Daoy (cell line): ENCODE measurements around the gene NFX1. TPM values are rescaled to one million over a fixed set of nuclear protein-coding genes. Genes with fewer than 3 reads are reported as not detected.
A peak's percentile ranks its signal among the peaks of the same experiment; 100 is the strongest.
"Not testable (repeated sequence)": the region's sequence is repeated elsewhere in the genome, so short reads cannot be mapped to it uniquely, and the experiment has no call there.

Experiments used
- DNase-seq: peaks from one replicate; pipeline ENCODE4 v3.0.0-alpha.2; 2015; ENCODE audit warnings: low read depth
- total RNA-seq: library from RNA; depleted of rRNA; stranded (reverse); fragments of >200 nt; shearing (Covaris generic); gene quantifications from 2 replicates; pipeline ENCODE4 v1.2.3, GENCODE V29; 2014

NFX1 gene
- total RNA-seq, 1 experiment from 2014 or later: 29.1 TPM

DNA sequence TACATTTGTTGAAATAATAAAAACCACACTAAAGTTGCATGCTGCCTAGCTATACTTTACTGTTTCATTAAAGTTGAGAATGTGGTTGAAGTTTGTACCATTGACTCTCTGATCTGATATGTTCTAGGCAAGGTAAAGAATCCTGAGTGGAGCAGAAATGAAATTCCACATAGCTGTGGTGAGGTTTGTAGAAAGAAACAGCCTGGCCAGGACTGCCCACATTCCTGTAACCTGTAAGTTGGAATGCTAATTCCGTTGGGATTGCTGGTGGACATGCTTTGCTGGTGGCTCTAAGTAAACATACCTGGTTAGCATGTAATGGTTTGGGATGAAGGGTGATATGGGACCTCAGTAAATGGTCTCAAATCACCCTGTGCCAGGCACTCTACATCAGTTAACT lies 16.8 kb downstream of the NFX1 start:
- DNase-seq: no peak

GRCh38 chr9:33309903-33310302 lies 19.6 kb downstream of the NFX1 start:
- no peak for DNase-seq

DNA sequence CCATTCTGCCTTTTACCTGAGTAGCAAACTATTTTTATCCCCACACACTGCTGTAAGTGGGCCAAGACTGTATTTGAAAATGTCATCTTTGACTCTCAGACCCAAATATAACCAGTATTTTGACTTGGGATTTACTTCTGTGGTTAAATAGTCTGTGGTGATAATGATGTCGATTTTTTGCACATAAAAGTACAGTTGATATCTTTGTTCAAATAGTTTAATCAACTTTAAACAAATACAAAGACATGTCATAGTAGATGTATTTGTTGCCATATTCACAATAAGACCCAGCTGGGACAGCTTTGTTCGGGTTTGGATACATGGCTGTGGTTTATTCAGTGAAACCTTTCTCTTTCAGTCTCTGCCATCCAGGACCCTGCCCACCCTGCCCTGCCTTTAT lies 20.4 kb downstream of the NFX1 start:
- no peak for DNase-seq

DNA sequence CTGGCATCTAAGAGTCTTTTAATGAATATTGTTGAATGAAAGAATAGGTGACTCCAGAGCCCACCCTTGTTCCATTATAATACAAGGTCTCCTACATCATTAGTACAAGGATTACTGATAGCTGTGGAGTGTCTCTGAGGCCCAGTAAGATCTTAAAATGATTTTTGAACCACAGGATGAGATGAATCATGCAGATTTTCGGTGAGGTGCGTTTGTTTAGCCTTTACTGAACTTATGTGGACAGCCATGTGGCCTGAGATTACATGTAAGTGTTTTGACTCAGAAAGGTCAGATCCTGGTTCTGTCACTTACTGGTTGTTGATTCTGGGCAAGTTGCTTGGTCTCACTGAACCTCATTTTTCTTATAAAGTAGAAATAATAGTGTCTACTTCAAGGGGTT lies 21.6 kb downstream of the NFX1 start:
- no peak for DNase-seq

DNA sequence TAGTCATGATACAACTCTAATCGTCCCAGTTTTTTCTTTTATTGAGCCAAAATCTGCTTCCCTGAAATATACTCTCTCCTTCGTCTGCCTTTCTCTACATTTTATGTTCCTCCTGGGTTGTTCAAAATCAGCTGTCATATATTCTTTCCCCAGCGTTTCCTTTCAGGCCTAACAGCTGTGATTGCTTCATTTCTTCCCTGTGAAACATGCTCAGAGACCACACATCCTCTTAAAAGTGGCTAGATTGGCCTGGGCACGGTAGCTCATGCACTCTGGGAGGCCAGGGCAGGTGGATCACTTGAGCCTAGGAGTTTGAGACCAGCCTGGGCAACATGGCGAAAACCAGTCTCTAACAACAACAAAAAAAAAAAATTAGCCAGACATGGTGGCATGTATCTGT lies 25.1 kb downstream of the NFX1 start:
- no peak for DNase-seq

- DNase-seq: not testable (repeated sequence)
These were observed 26.8 kb downstream of the NFX1 start for GRCh38 chr9:33317136-33317535.

- no peak for DNase-seq
These were observed 27.9 kb downstream of the NFX1 start for GRCh38 chr9:33318225-33318624.

DNA sequence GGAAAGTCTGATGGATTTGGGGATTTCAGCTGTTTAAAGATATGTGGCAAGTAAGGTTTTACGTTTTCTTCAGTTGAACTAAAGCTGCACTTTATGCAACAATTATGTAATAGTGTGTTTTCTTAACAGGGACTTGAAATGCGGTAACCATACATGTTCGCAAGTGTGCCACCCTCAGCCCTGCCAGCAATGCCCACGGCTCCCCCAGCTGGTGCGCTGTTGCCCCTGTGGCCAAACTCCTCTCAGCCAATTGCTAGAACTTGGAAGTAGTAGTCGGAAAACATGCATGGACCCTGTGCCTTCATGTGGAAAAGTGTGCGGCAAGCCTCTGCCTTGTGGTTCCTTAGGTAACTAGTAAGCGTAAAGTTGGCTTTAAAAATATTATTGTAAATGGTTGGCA lies 28.5 kb downstream of the NFX1 start:
- no peak for DNase-seq

DNA sequence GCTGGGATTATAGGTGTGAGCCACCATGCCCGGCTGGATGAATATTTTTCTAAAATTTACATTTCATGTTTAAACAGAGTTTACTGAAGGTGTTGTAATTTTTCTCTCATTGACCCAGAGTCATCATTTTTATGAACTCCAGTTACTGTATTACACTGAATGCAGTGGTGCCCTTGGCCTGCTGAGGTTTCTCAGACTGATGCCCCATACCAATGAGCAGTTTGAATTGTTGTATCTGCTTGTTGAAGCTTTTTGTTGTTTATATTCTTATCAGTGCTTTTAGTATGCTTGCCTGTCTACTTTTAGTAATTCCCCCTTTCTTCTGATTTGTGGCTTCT lies 29.9 kb downstream of the NFX1 start:
- no peak for DNase-seq

GRCh38 chr9:33320568-33321261 lies 30.4 kb downstream of the NFX1 start:
- peak; percentile 89 for DNase-seq

DNA sequence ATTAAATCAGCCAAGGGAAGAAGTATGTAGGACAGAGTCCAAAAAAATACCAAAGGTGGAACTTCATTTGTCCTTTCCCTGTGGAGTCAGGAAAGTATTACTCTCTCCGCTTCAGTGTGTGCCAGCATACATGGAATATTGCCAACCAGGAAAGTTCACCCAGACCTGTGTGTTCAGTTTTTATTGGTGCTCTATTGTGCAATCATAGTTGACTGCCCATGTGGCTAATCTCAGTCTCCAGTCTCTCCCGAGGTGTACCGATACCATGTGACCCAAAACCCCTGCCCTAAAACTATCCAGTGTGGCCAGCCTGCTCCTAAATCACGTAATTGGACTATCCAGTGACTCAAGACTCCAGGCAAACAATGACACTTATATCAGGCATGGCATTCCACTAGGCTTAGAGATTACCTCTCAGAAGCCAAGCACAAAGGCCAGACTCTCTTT lies 38.8 kb downstream of the NFX1 start:
- DNase-seq: peak; percentile 97

- DNase-seq: peak; percentile 79
These were observed 39.7 kb downstream of the NFX1 start for GRCh38 chr9:33329979-33330378.

DNA sequence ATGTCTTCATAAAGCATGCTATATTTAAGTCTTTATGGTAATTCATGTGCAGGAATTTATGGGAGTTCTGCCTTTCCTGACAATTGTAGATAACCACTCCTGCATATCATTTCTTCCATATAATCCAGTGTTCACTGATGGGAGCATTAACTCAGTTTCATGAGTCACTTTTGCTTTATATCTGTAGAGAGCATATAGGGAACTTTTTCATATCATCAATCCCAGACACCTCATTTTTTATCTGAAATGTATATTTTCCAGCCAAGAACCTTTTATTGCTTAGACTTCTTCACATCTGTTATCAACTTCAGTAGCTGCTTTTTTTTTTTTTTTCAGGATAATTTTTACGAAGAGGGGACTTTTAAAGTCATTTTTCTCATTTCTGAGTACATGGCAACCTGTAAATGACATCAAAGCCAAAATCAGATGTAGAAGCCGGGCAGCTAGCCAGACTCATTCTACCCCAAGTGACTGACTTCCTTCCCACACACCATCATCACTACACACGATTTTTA lies 41.1 kb downstream of the NFX1 start:
- no peak for DNase-seq

DNA sequence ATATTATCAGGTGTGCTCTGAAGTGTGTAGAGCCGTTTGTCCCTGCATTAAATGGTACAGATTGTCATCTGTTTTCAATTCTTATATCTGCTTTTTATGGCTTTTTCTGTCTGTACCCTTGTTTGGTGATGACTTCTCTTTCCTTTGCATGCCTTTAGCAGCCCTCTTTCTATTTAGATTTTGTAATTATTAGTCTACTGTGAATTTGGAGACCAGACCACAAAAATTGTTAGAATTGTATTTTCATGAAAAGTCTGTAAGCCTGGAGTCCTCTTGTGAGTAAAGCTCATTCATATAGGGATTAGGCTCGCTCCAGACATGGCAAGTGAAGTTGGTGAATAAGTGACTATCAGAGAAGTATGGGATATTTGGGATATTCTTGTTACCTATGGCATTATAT lies 41.7 kb downstream of the NFX1 start:
- no peak for DNase-seq

GRCh38 chr9:33332956-33333355 lies 42.6 kb downstream of the NFX1 start:
- not testable (repeated sequence) for DNase-seq

GRCh38 chr9:33340186-33340585 lies 49.9 kb downstream of the NFX1 start:
- no peak for DNase-seq

- DNase-seq: no peak
These were observed 50.9 kb downstream of the NFX1 start for GRCh38 chr9:33341182-33341581.

GRCh38 chr9:33344145-33344544 lies 53.8 kb downstream of the NFX1 start:
- no peak for DNase-seq

GRCh38 chr9:33346564-33346963 lies 56.2 kb downstream of the NFX1 start:
- no peak for DNase-seq

DNA sequence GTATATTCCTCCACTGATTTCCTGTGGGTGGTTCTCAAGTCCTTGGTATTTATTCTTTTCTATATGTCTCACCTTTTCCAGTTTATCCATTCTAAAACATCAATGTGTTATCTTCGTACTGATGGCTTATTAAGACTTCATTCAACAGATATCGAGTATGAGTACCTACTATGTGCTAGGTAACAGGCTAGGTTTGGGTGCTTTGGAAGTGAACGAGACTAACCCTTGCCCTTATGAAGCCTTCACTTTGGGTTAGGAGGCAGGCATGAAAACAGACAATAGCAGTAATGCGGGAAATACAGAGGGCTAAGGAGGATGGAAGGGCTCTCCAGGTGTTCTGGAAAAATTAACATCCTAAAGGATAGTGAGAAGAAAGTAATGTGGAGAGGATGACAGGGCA lies 58.7 kb downstream of the NFX1 start:
- no peak for DNase-seq

DNA sequence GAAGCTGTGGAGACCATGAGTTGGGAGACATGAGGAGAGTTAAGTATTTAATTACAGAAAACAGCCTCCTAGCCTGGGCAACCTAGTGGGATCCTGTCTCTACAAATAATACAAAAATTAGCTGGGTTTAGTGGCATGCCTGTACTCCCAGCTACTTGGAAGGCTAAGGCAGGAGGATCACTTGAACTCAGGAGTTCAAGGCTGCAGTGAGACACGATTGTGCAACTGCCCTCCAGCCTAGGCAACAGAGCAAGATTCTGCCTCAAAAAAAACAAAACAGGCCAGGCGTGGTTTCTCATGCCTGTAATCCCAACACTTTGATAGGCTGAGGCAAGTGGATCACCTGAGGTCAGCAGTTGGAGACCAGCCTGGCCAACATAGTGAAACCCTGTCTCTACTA lies 59.4 kb downstream of the NFX1 start:
- no peak for DNase-seq

DNA sequence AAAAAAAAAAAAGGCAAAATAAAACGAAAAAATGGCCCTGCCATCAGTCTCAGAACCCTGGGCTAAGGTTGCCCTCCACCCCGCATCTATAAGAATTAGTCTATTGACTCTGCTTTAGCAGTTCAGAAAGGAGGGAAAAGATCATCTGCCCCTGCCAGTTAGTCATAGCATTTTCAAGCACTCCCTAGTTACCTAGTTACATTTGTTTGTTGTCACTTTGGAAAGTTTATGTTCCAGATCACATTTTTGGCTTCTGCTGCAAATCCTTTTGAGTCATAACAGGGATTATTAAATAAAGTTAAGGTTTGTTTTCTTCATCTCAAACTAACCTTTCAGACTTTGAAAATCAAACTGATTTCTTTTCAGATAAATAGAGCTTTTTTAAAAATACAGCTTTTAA lies 60.0 kb downstream of the NFX1 start:
- DNase-seq: peak; percentile 49

DNA sequence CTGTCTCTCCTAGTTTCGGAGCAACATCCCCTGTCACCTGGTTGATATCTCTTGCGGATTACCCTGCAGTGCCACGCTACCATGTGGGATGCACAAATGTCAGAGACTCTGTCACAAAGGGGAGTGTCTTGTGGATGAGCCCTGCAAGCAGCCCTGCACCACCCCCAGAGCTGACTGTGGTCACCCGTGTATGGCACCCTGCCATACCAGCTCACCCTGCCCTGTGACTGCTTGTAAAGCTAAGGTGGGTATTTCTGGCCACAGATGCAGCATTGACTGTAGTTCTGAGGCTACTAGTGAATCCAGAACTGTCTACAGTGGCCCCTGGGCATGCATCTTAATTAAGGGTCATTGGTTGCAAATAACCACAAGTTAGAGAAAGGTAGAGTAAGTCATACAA lies 61.2 kb downstream of the NFX1 start:
- no peak for DNase-seq

- peak; percentile 63 for DNase-seq
These were observed 64.4 kb downstream of the NFX1 start for GRCh38 chr9:33354651-33355211.
